HG03060 (cell line): ENCODE measurements around the gene MACF1.

Experiments
- ATAC-seq: cut with Tn5 transposase; IDR thresholded peaks from one replicate; pipeline ENCODE4 v1.9.1; 2021; ENCODE audit warnings: low read depth, moderate number of reproducible peaks; ENCODE audit not compliant: unreplicated experiment

Gene MACF1

GRCh38 chr1:39255222-39255621 is 50.7 kb downstream of the MACF1 start:
- no peak for ATAC-seq

GRCh38 chr1:39258146-39258924 is 53.8 kb downstream of the MACF1 start:
- no peak for ATAC-seq

- ATAC-seq = no peak
These were observed 54.4 kb downstream of the MACF1 start for GRCh38 chr1:39258925-39259244.

- ATAC-seq = no peak
These were observed 57.3 kb downstream of the MACF1 start for GRCh38 chr1:39261712-39262221.

GRCh38 chr1:39262802-39263201 is 58.3 kb downstream of the MACF1 start:
- ATAC-seq = no peak

GRCh38 chr1:39266269-39266668 is 61.8 kb downstream of the MACF1 start:
- no peak for ATAC-seq

- no peak for ATAC-seq
These were observed 62.3 kb downstream of the MACF1 start for GRCh38 chr1:39266792-39267191.

GRCh38 chr1:39268112-39268581 is 63.7 kb downstream of the MACF1 start:
- ATAC-seq = no peak

GRCh38 chr1:39268906-39269305 is 64.4 kb downstream of the MACF1 start:
- ATAC-seq = no peak

- ATAC-seq = no peak
These were observed 64.9 kb downstream of the MACF1 start for GRCh38 chr1:39269349-39269748.

- peak; percentile 59 for ATAC-seq
These were observed 65.4 kb downstream of the MACF1 start for GRCh38 chr1:39269791-39270342.

- ATAC-seq = no peak
These were observed 65.9 kb downstream of the MACF1 start for GRCh38 chr1:39270368-39270767.

GRCh38 chr1:39272027-39272797 is 67.7 kb downstream of the MACF1 start:
- peak; percentile 34 for ATAC-seq

GRCh38 chr1:39272798-39273469 is 68.4 kb downstream of the MACF1 start:
- no peak for ATAC-seq

GRCh38 chr1:39275836-39276507 is 71.5 kb downstream of the MACF1 start:
- ATAC-seq = no peak

- no peak for ATAC-seq
These were observed 73.4 kb downstream of the MACF1 start for GRCh38 chr1:39277879-39278278.

GRCh38 chr1:39282537-39283216 is 78.2 kb downstream of the MACF1 start:
- no peak for ATAC-seq

- no peak for ATAC-seq
These were observed 79.4 kb downstream of the MACF1 start for GRCh38 chr1:39283858-39284257.

- ATAC-seq = no peak
These were observed 83.0 kb downstream of the MACF1 start for GRCh38 chr1:39287541-39287940.
